GM12878 (cell line): ENCODE data around the gene UFD1. TPM values are rescaled to one million over a fixed set of nuclear protein-coding genes. Genes with fewer than 3 reads are reported as not detected.

Experiments used
- FOS ChIP-seq: IDR thresholded peaks from 3 replicates; pipeline ENCODE4 v1.6.1; 2011; ENCODE audit warnings: borderline replicate concordance; ENCODE audit not compliant: insufficient read length; ENCODE audit errors: extremely low read depth
- GABPA ChIP-seq: IDR thresholded peaks from 2 replicates; pipeline ENCODE4 v1.6.1; 2014; ENCODE audit warnings: antibody characterized with exemption, low read depth, mild to moderate bottlenecking, inconsistent platforms
- SMC3 ChIP-seq: IDR thresholded peaks from 2 replicates; pipeline ENCODE4 v1.6.1; 2011; ENCODE audit warnings: low read length, improper control_type of control experiment, borderline replicate concordance
- ZNF24 ChIP-seq: fragments of 450-650 bp; IDR thresholded peaks from 2 replicates; pipeline ENCODE4 v1.6.1; 2017; ENCODE audit warnings: antibody characterized with exemption, mild to moderate bottlenecking
- polyA plus RNA-seq, 11 experiments: library from polyadenylated mRNA; depleted of rRNA in 4 of 11; unstranded in 6 of 11; stranded (reverse) in 5 of 11; fragments of >200 nt; fragmentation: Nextera tagmentation in 4 of 11; fragmentation: Illumina TruSeq in 1 of 11; extraction: Ambion mirVana in 4 of 11; extraction: Trizol in 1 of 11; gene quantifications; 1 replicate in 1 of 11; 2 replicates in 10 of 11; pipeline versions ENCODE4 v1.2.1 to v1.2.3, GENCODE V29; 2011 to 2016; ENCODE audit warnings: inconsistent platforms in 2 of 11, missing spikeins in 2 of 11, low read depth in 1 of 11
- total RNA-seq, 4 experiments: library from RNA; depleted of rRNA in 3 of 4; stranded (reverse); fragments of >200 nt in 3 of 4; fragmentation: Illumina TruSeq in 1 of 4; extraction: Trizol in 1 of 4; gene quantifications; 2 replicates each; pipeline versions ENCODE4 v1.2.1 to v1.2.3, GENCODE V29; 2013 to 2021
- TF ChIP-seq, protein P1 (sequence below): fragments of 450-650 bp; formaldehyde crosslinking; IDR thresholded peaks from 2 replicates; pipeline ENCODE4 v1.4.0; 2020; ENCODE audit warnings: mild to moderate bottlenecking, moderate library complexity
- TF ChIP-seq, protein P2 (sequence below): IDR thresholded peaks from 2 replicates; pipeline ENCODE4 v1.6.1; 2011; ENCODE audit warnings: low read depth, low read length, improper control_type of control experiment, borderline replicate concordance
- TF ChIP-seq, protein P3 (sequence below): fragments of 450-650 bp; IDR thresholded peaks from 2 replicates; pipeline ENCODE4 v1.6.1; 2018; ENCODE audit warnings: mild to moderate bottlenecking, low read depth, moderate library complexity; ENCODE audit not compliant: partially characterized antibody

Gene UFD1
- total and polyA plus RNA-seq, 10 of the 15 experiments (the other 5 are each of a cell fraction or from before 2014, with no cell fraction given): 67.2 to 143 (median 117) TPM

DNA sequence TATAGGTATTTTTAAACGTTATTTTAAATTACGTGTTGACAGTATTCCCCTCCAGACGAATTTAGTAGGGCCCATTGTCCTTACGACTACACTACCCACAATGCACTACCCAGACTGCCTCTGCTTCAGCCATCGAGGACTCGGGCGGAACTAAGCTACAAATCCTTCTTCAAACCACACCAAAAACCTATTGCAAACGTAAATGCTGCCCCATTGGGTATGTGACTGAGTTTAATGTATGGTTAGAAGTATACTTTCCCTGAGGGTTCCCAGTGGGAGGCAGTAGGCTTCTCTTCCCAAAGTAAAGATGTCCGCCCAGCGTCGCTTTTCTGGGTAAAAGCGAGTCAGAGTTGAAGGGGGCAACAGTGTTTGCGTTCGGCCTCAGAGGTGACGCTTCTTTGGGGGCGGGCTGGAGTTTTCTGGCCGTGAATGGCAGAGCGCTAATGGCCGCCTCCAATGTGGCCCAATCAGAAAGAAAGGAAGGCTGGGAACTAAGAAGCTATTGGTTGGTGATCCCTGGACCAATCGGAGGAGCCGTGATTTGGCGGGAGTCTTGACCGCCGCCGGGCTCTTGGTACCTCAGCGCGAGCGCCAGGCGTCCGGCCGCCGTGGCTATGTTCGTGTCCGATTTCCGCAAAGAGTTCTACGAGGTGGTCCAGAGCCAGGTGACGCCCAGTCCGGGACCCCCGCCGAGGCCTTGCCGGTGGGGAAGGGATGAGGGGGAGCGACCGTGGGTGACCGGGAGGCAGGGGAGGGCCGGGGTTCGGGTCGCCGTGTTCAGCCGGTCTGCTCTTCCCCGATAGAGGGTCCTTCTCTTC lies 571 bp upstream of the UFD1 start, which contains the start of gene CDC45 (continued):
- TF ChIP-seq, protein P1, sequence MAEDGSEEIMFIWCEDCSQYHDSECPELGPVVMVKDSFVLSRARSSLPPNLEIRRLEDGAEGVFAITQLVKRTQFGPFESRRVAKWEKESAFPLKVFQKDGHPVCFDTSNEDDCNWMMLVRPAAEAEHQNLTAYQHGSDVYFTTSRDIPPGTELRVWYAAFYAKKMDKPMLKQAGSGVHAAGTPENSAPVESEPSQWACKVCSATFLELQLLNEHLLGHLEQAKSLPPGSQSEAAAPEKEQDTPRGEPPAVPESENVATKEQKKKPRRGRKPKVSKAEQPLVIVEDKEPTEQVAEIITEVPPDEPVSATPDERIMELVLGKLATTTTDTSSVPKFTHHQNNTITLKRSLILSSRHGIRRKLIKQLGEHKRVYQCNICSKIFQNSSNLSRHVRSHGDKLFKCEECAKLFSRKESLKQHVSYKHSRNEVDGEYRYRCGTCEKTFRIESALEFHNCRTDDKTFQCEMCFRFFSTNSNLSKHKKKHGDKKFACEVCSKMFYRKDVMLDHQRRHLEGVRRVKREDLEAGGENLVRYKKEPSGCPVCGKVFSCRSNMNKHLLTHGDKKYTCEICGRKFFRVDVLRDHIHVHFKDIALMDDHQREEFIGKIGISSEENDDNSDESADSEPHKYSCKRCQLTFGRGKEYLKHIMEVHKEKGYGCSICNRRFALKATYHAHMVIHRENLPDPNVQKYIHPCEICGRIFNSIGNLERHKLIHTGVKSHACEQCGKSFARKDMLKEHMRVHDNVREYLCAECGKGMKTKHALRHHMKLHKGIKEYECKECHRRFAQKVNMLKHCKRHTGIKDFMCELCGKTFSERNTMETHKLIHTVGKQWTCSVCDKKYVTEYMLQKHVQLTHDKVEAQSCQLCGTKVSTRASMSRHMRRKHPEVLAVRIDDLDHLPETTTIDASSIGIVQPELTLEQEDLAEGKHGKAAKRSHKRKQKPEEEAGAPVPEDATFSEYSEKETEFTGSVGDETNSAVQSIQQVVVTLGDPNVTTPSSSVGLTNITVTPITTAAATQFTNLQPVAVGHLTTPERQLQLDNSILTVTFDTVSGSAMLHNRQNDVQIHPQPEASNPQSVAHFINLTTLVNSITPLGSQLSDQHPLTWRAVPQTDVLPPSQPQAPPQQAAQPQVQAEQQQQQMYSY: no peak
- TF ChIP-seq GABPA (0 out of 2 replicates have a peak, but pooled peaks have one; percentile 70), ZNF24 (no peak), SMC3 (no peak), FOS (peak; percentile 66)
- TF ChIP-seq, protein P2, sequence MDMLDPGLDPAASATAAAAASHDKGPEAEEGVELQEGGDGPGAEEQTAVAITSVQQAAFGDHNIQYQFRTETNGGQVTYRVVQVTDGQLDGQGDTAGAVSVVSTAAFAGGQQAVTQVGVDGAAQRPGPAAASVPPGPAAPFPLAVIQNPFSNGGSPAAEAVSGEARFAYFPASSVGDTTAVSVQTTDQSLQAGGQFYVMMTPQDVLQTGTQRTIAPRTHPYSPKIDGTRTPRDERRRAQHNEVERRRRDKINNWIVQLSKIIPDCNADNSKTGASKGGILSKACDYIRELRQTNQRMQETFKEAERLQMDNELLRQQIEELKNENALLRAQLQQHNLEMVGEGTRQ: no peak
- TF ChIP-seq, protein P3, sequence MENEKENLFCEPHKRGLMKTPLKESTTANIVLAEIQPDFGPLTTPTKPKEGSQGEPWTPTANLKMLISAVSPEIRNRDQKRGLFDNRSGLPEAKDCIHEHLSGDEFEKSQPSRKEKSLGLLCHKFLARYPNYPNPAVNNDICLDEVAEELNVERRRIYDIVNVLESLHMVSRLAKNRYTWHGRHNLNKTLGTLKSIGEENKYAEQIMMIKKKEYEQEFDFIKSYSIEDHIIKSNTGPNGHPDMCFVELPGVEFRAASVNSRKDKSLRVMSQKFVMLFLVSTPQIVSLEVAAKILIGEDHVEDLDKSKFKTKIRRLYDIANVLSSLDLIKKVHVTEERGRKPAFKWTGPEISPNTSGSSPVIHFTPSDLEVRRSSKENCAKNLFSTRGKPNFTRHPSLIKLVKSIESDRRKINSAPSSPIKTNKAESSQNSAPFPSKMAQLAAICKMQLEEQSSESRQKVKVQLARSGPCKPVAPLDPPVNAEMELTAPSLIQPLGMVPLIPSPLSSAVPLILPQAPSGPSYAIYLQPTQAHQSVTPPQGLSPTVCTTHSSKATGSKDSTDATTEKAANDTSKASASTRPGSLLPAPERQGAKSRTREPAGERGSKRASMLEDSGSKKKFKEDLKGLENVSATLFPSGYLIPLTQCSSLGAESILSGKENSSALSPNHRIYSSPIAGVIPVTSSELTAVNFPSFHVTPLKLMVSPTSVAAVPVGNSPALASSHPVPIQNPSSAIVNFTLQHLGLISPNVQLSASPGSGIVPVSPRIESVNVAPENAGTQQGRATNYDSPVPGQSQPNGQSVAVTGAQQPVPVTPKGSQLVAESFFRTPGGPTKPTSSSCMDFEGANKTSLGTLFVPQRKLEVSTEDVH: peak; percentile 96
- TF ChIP-seq, all 136 proteins: peak for 45
